ENCODE measurements around the gene FAM181A.

Gene FAM181A

DNA sequence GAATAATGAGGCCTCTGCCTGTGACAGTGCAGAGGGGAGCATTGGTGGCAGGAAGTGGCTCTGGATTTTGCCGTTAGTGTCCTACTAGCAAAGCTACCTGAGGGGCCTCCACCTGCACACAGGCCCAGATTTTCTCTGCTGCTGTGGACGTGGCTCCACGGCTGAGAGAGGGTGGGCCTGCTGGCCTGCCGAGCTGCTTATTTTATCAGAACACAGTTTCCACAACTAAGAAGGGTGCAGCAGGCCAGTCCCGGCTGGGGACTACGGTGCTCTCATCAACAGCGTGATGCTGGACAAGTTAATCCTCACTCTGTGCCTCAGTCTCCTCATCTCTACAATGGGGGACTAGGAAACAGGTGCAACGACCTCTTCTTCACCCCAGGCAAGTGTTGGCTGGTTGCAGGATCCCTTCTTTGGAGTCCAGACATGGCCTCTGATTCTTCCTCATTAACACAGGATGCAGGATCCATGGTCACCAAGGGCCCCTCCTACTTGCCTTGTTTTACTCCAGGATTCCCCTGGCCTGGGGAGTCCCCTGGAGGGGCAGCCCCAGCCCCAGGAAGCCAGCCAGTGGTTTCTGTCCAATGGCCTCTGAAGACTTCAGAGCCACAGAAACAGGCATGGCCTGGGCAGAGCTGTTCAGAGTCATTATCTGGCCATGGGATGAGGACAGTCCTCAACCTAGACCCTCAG lies 3.3 kb downstream of the FAM181A start:
- WGBS, 2 experiments (ENCODE audit: insufficient coverage in 2 of 2) = 92 to 94% methylated on average over 8 of the region's 8 CpGs
- Histone ChIP-seq H3K4me1 (ENCODE audit: control insufficient read depth, insufficient read depth, low read length, poor library complexity, severe bottlenecking) (no peaks in the 10 kb centered on the region), H3K36me3 (ENCODE audit: control insufficient read depth, insufficient read depth, low read length) (no peaks in the 10 kb centered on the region), H3K9me3 (ENCODE audit: control insufficient read depth, low read length) (no peaks in the 10 kb centered on the region), H3K4me3 (ENCODE audit: extremely low read depth, insufficient read depth, low read length, poor library complexity, severe bottlenecking) (no peak overlapping the region), H3K27ac (ENCODE audit: low read depth, low read length, severe bottlenecking) (no peak overlapping the region)

- H3K4me3 ChIP-seq (ENCODE audit: extremely low read depth, insufficient read depth, low read length, poor library complexity, severe bottlenecking) = no peak overlapping the region
- WGBS, 2 experiments (ENCODE audit: insufficient coverage in 2 of 2) = 93% methylated on average over 4 of the region's 4 CpGs
- H3K27ac ChIP-seq (ENCODE audit: low read depth, low read length, severe bottlenecking) = no peak overlapping the region
- no peaks in the 10 kb centered on the region for H3K9me3 ChIP-seq (ENCODE audit: control insufficient read depth, low read length)
- no peaks in the 10 kb centered on the region for H3K4me1 ChIP-seq (ENCODE audit: control insufficient read depth, insufficient read depth, low read length, poor library complexity, severe bottlenecking)
- no peaks in the 10 kb centered on the region for H3K36me3 ChIP-seq (ENCODE audit: control insufficient read depth, insufficient read depth, low read length)
These were observed 3.8 kb downstream of the FAM181A start for GRCh38 chr14:93930989-93931307.

DNA sequence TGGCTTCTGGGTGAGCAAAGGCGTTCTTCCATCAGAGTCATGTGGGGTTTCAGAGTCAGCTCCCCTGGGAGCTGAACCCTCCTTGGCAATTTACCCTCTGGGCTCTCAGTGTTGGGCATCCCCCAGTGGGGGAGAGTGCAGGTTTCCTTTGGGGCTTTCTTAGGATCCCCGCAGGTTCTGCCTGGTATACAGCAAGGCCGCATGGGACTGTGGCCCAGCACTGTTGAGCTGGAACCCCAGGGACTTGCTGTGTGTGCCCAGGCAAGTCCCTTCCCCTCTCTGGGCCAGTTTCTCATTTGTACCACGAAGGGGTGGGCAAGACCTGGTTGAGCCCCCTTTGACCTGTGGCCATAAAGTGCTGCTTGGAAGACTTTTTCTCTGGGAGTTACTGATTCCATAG lies 5.5 kb downstream of the FAM181A start:
- H3K27ac ChIP-seq (ENCODE audit: low read depth, low read length, severe bottlenecking) = no peak overlapping the region
- WGBS, 2 experiments (ENCODE audit: insufficient coverage in 2 of 2) = 87 to 93% methylated on average over 3 to 4 of the region's 4 CpGs
- H3K36me3 ChIP-seq (ENCODE audit: control insufficient read depth, insufficient read depth, low read length) = no peaks in the 10 kb centered on the region
- H3K4me1 ChIP-seq (ENCODE audit: control insufficient read depth, insufficient read depth, low read length, poor library complexity, severe bottlenecking) = no peaks in the 10 kb centered on the region
- no peak overlapping the region for H3K4me3 ChIP-seq (ENCODE audit: extremely low read depth, insufficient read depth, low read length, poor library complexity, severe bottlenecking)
- no peaks in the 10 kb centered on the region for H3K9me3 ChIP-seq (ENCODE audit: control insufficient read depth, low read length)

DNA sequence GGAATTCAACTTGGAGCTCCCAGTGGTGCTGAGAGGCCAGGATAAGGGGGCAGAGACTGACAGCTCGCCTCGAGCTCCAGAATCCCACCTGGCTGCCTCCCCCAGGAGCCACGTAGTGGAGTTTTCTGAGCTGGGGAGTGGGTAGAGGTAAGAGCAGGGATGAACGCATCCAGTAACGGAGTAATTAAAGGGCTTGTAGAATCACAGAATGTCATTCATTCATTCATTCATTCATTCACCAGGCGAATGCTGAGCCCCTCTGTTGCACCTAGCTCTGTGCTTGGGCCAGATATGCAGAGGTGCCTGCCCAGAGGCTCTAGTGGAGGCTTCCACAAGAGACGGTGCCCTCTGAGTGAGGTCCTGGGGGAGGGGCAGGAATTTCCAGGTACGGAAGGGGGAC lies 8.1 kb downstream of the FAM181A start:
- no peak overlapping the region for H3K4me3 ChIP-seq (ENCODE audit: extremely low read depth, insufficient read depth, low read length, poor library complexity, severe bottlenecking)
- no peaks in the 10 kb centered on the region for H3K4me1 ChIP-seq (ENCODE audit: control insufficient read depth, insufficient read depth, low read length, poor library complexity, severe bottlenecking)
- whole genome bisulfite sequencing, 2 experiments (ENCODE audit: insufficient coverage in 2 of 2) = 82 to 93% methylated on average over 3 to 5 of the region's 8 CpGs
- no peak overlapping the region for H3K27ac ChIP-seq (ENCODE audit: low read depth, low read length, severe bottlenecking)
- H3K36me3 ChIP-seq (ENCODE audit: control insufficient read depth, insufficient read depth, low read length) = no peaks in the 10 kb centered on the region
- no peaks in the 10 kb centered on the region for H3K9me3 ChIP-seq (ENCODE audit: control insufficient read depth, low read length)

DNA sequence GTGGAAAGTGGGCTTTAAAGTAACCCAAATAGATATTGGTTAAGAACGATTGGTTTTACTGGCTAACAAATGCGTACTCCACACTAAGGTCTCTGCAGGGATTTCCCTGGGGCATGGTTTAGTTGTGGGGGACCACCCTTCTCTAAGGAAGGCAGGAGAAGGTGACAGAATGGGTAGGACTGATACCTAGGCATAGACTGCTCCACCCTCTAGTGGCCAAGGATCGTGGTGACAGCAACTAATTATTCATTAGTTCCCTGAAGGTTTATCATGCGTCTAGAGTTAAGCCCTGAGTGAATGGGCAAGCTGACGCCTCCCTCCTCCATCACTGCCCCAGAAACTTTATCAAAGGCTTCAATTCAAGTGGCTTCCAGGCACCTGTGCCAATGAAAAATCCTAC lies 9.1 kb downstream of the FAM181A start:
- H3K4me3 ChIP-seq (ENCODE audit: extremely low read depth, insufficient read depth, low read length, poor library complexity, severe bottlenecking) = no peak overlapping the region
- 24 to 29% methylated on average over 4 to 5 of the region's 5 CpGs for WGBS, 2 experiments (ENCODE audit: insufficient coverage in 2 of 2)

GRCh38 chr14:93936926-93937325 lies 9.8 kb downstream of the FAM181A start:
- no peaks in the 10 kb centered on the region for H3K4me1 ChIP-seq (ENCODE audit: control insufficient read depth, insufficient read depth, low read length, poor library complexity, severe bottlenecking)
- H3K36me3 ChIP-seq (ENCODE audit: control insufficient read depth, insufficient read depth, low read length) = no peaks in the 10 kb centered on the region
- H3K27ac ChIP-seq (ENCODE audit: low read depth, low read length, severe bottlenecking) = no peak overlapping the region
- H3K9me3 ChIP-seq (ENCODE audit: control insufficient read depth, low read length) = no peaks in the 10 kb centered on the region
- 83 to 92% methylated on average over 5 to 6 of the region's 6 CpGs for WGBS, 2 experiments (ENCODE audit: insufficient coverage in 2 of 2)
- no peak overlapping the region for H3K4me3 ChIP-seq (ENCODE audit: extremely low read depth, insufficient read depth, low read length, poor library complexity, severe bottlenecking)

More for the DNA sequence above, 9.1 kb downstream of the FAM181A start:
- Histone ChIP-seq H3K4me1 (ENCODE audit: control insufficient read depth, insufficient read depth, low read length, poor library complexity, severe bottlenecking) (no peaks in the 10 kb centered on the region), H3K9me3 (ENCODE audit: control insufficient read depth, low read length) (no peaks in the 10 kb centered on the region), H3K27ac (ENCODE audit: low read depth, low read length, severe bottlenecking) (no peak overlapping the region), H3K36me3 (ENCODE audit: control insufficient read depth, insufficient read depth, low read length) (no peaks in the 10 kb centered on the region)

DNA sequence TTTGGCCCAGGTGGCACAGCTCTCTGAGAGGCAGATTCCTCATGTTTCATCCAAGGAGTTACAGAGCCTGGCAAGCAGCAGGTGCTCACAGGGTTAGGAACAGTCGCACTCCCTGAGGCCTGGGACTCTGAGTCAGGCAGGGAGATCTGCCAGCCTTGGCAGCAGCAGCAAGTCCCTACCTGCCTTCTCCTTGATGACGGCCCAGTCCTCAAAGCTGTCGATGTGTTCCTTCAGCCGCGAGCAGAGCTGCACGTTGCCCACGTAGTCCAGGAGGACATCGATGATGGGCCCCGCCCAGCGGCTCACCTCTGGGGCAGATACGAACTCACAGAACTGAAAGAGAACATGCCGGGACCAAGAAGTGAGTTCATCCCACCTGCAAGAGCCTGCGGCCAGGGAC lies 10.4 kb downstream of the FAM181A start:
- Histone ChIP-seq H3K9me3 (ENCODE audit: control insufficient read depth, low read length) (no peaks in the 10 kb centered on the region), H3K36me3 (ENCODE audit: control insufficient read depth, insufficient read depth, low read length) (no peaks in the 10 kb centered on the region), H3K4me1 (ENCODE audit: control insufficient read depth, insufficient read depth, low read length, poor library complexity, severe bottlenecking) (no peaks in the 10 kb centered on the region), H3K27ac (ENCODE audit: low read depth, low read length, severe bottlenecking) (no peak overlapping the region), H3K4me3 (ENCODE audit: extremely low read depth, insufficient read depth, low read length, poor library complexity, severe bottlenecking) (no peak overlapping the region)
- 92 to 93% methylated on average over 13 of the region's 13 CpGs for WGBS, 2 experiments (ENCODE audit: insufficient coverage in 2 of 2)

- no peaks in the 10 kb centered on the region for H3K4me1 ChIP-seq (ENCODE audit: control insufficient read depth, insufficient read depth, low read length, poor library complexity, severe bottlenecking)
- peak overlapping the region; percentile 26 for H3K4me3 ChIP-seq (ENCODE audit: extremely low read depth, insufficient read depth, low read length, poor library complexity, severe bottlenecking)
- no peaks in the 10 kb centered on the region for H3K9me3 ChIP-seq (ENCODE audit: control insufficient read depth, low read length)
- no peak overlapping the region for H3K27ac ChIP-seq (ENCODE audit: low read depth, low read length, severe bottlenecking)
- WGBS, 2 experiments (ENCODE audit: insufficient coverage in 2 of 2) = 78 to 87% methylated on average over 36 to 46 of the region's 46 CpGs
- H3K36me3 ChIP-seq (ENCODE audit: control insufficient read depth, insufficient read depth, low read length) = no peaks in the 10 kb centered on the region
These were observed 11.7 kb downstream of the FAM181A start for GRCh38 chr14:93938751-93939303.

DNA sequence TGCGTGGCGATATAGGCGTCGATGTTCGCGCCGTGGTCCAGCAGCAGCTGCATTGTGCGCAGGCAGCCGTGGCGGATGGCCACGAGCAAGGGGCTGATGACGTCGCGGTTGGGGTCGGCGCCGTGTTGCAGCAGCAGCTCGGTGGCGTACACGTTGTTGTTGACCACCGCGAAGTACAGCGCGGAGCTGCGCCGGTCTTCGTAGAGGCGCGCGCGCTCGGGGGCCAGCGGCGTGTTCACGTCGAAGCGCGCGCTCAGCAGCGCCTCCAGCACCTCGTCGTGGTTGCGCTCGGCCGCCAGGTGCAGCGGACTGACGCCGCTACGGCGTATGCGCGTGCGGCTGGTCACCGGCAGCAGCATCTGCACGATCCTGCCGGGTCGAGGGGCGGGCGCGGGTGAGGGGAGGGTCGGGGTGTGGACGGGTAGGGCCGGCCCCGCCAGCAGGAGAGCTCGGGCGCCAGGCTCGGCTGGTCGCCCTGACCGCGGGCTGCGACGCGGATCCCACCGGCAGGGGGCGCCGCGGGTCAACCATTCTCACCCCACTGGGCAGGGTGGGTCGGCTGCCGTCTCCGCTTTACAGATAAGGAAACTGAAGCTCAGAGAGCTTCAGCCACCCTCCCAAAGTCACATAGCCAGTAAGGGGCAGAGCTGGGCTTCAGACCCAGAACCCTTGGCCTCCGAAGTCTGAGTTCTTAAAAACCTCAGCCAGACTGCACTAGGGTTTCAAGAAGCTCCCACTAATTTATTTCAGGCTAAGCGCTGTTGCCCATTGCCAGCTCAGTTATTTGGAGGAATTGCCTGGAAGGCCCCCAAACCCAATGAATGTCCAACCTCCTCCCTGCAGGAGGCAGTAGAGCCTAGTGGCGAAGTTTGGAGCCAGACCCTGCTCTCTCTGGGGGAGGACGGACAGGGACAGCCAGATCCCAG lies 12.4 kb downstream of the FAM181A start:
- WGBS, 2 experiments (ENCODE audit: insufficient coverage in 2 of 2) = 18 to 19% methylated on average over 62 to 71 of the region's 84 CpGs
- Histone ChIP-seq H3K27ac (ENCODE audit: low read depth, low read length, severe bottlenecking) (no peak overlapping the region), H3K9me3 (ENCODE audit: control insufficient read depth, low read length) (no peaks in the 10 kb centered on the region), H3K36me3 (ENCODE audit: control insufficient read depth, insufficient read depth, low read length) (no peaks in the 10 kb centered on the region), H3K4me1 (ENCODE audit: control insufficient read depth, insufficient read depth, low read length, poor library complexity, severe bottlenecking) (no peaks in the 10 kb centered on the region), H3K4me3 (ENCODE audit: extremely low read depth, insufficient read depth, low read length, poor library complexity, severe bottlenecking) (peak overlapping the region; percentile 26)

DNA sequence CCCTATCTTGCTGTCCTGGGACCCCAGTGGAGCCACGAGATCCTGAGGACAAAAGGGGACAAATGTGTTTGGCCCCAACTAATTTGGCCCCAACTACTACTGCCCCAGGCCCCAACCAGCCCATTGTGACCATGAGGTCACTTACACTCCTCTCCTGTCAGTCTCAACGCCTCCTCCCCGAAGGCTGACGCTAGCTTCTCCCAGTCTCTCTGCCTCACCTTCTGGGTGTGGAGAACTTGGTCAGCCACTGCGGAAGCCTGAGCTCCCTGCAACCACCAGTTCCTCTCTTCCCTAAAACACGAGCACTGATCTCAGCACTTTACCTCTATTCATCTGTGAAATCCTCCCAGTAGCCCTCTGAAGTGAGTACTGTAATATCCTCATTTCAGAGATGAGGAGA lies 13.3 kb downstream of the FAM181A start:
- no peaks in the 10 kb centered on the region for H3K9me3 ChIP-seq (ENCODE audit: control insufficient read depth, low read length)
- no peak overlapping the region for H3K4me3 ChIP-seq (ENCODE audit: extremely low read depth, insufficient read depth, low read length, poor library complexity, severe bottlenecking)
- peaks cover 4% of the 10 kb centered on the region for H3K4me1 ChIP-seq (ENCODE audit: control insufficient read depth, insufficient read depth, low read length, poor library complexity, severe bottlenecking)
- no peak overlapping the region for H3K27ac ChIP-seq (ENCODE audit: low read depth, low read length, severe bottlenecking)
- WGBS, 2 experiments (ENCODE audit: insufficient coverage in 2 of 2) = 95 to 98% methylated on average over 3 to 5 of the region's 6 CpGs
- no peaks in the 10 kb centered on the region for H3K36me3 ChIP-seq (ENCODE audit: control insufficient read depth, insufficient read depth, low read length)

Data from mesodermal cell (in vitro differentiated cells).